A673 (cell line): ENCODE measurements around the gene CLRN2. TPM values are rescaled to one million over a fixed set of nuclear protein-coding genes. Genes with fewer than 3 reads are reported as not detected.
"Not testable (repeated sequence)": the region's sequence is repeated elsewhere in the genome, so short reads cannot be mapped to it uniquely, and the experiment has no call there.

Experiments used
- BruUV-seq: library from RNA; stranded (reverse); fragments of 400-500 nt; replicated peaks from 2 replicates; lab custom pipeline; 2021; lab: Mats Ljungman, UMichigan
- CTCF ChIA-PET: fragments of 300-600 bp; sonication (Branson Sonifier 250); formaldehyde crosslinking; loops from one replicate; lab custom pipeline; 2022; ENCODE audit warnings: antibody characterized with exemption; lab: Charles Lee
- POLR2A ChIA-PET: fragments of 300-600 bp; sonication (Branson Sonifier 250); formaldehyde crosslinking; loops from one replicate; lab custom pipeline; 2022; ENCODE audit warnings: antibody characterized with exemption; ENCODE audit not compliant: low non-redundant PET; lab: Charles Lee
- DNase-seq: peaks from one replicate; pipeline ENCODE4 v3.0.0-alpha.2; 2015; ENCODE audit warnings: low spot score
- H3K27ac ChIP-seq: fragments of 200-600 bp; sonication (generic); 2 replicates; pipeline ENCODE4 v1.5.1; 2016; ENCODE audit warnings: mixed run types, low read depth, mild to moderate bottlenecking, mixed read lengths, antibody characterized with exemption, low read length; ENCODE audit not compliant: poor library complexity, severe bottlenecking
- H3K27me3 ChIP-seq: fragments of 200-600 bp; sonication (generic); replicated peaks from 2 replicates; pipeline ENCODE4 v1.6.1; 2017; ENCODE audit warnings: mixed run types, low read depth, mild to moderate bottlenecking, mixed read lengths, antibody characterized with exemption, low read length; ENCODE audit not compliant: insufficient read depth, poor library complexity
- H3K36me3 ChIP-seq: fragments of 200-600 bp; sonication (generic); 2 replicates; pipeline ENCODE4 v1.6.1; 2016; ENCODE audit warnings: mixed run types, mild to moderate bottlenecking, mixed read lengths, antibody characterized with exemption, low read length; ENCODE audit not compliant: insufficient read depth, poor library complexity, severe bottlenecking
- H3K4me1 ChIP-seq: fragments of 200-600 bp; sonication (generic); 2 replicates; pipeline ENCODE4 v1.6.1; 2017; ENCODE audit warnings: mixed run types, mild to moderate bottlenecking, mixed read lengths, antibody characterized with exemption, low read length; ENCODE audit not compliant: insufficient read depth, poor library complexity, severe bottlenecking
- H3K4me3 ChIP-seq: fragments of 200-600 bp; sonication (generic); 2 replicates; pipeline ENCODE4 v1.5.1; 2016; ENCODE audit warnings: low read depth, mixed run types, mild to moderate bottlenecking, mixed read lengths, low read length; ENCODE audit not compliant: poor library complexity, severe bottlenecking
- H3K9me3 ChIP-seq: fragments of 200-600 bp; sonication (generic); 2 replicates; pipeline ENCODE4 v1.6.1; 2016; ENCODE audit warnings: mixed run types, low read depth, mild to moderate bottlenecking, mixed read lengths, antibody characterized with exemption, low read length; ENCODE audit not compliant: poor library complexity, severe bottlenecking
- CTCF ChIP-seq: fragments of 300-800, 200-600 bp; sonication (generic); conservative IDR thresholded peaks from 2 replicates; pipeline ENCODE4 v1.5.1; 2017; ENCODE audit warnings: low read depth, mild to moderate bottlenecking, antibody characterized with exemption, low read length, moderate library complexity, mixed read lengths
- EZH2 ChIP-seq: fragments of 200-600 bp; sonication (generic); IDR thresholded peaks from 2 replicates; pipeline ENCODE4 v1.6.1; 2017; ENCODE audit warnings: borderline replicate concordance, low read depth, mild to moderate bottlenecking, mixed read lengths, antibody characterized with exemption, low read length; ENCODE audit not compliant: poor library complexity, severe bottlenecking
- intact Hi-C: fragments of 100-400 bp; cut with micrococcal nuclease; formaldehyde crosslinking; loops from one replicate; pipeline ENCODE4 v1.10.0; 2022; ENCODE audit not compliant: unreplicated experiment
- total RNA-seq: library from RNA; stranded (reverse); gene quantifications from 2 replicates; pipeline ENCODE4 v1.2.3, GENCODE V29; 2021

Gene CLRN2
- total RNA-seq, 1 experiment from 2014 or later, result not detected

GRCh38 chr4:17567271-17567670, 52.3 kb downstream of the CLRN2 start:
- intact Hi-C loops, result no loop called here
- POLR2A ChIA-PET, result no interaction called here
- CTCF ChIA-PET, result interaction anchor here (0.8 kb wide), 1 partner anchor 18 kb away, joined by 4 read pairs; no protein-coding TSS in a partner anchor

GRCh38 chr4:17574206-17574605, 59.2 kb downstream of the CLRN2 start:
- no TSS peak for BruUV-seq
- no peak for TF ChIP-seq EZH2
- TF ChIP-seq CTCF, result no peak
- Histone ChIP-seq H3K27me3 (no peaks in the 10 kb centered on the region), H3K9me3 (no peaks in the 10 kb centered on the region), H3K4me3 (no peak overlapping the region), H3K27ac (no peak overlapping the region), H3K36me3 (no peaks in the 10 kb centered on the region), H3K4me1 (no peaks in the 10 kb centered on the region)
- ChIA-PET POLR2A (no interaction called here), CTCF (no interaction called here)
- DNase-seq, result no peak
- intact Hi-C loops, result no loop called here

More at GRCh38 chr4:17567271-17567670, 52.3 kb downstream of the CLRN2 start:
- Histone ChIP-seq H3K27ac (no peak overlapping the region), H3K9me3 (no peaks in the 10 kb centered on the region), H3K4me1 (no peaks in the 10 kb centered on the region), H3K36me3 (no peaks in the 10 kb centered on the region), H3K4me3 (no peak overlapping the region), H3K27me3 (no peaks in the 10 kb centered on the region)
- no peak for TF ChIP-seq EZH2
- no peak for TF ChIP-seq CTCF
- DNase-seq, result no peak
- no TSS peak for BruUV-seq

GRCh38 chr4:17575177-17575576, 60.2 kb downstream of the CLRN2 start:
- DNase-seq, BruUV-seq, H3K9me3 ChIP-seq, H3K4me1 ChIP-seq, H3K27ac ChIP-seq, CTCF ChIA-PET, H3K36me3 ChIP-seq, intact Hi-C loops, H3K27me3 ChIP-seq, H3K4me3 ChIP-seq: not testable (repeated sequence)
- POLR2A ChIA-PET, result interaction anchor here (0.9 kb wide), 1 partner anchor 12 kb away, joined by 7 read pairs; no protein-coding TSS in a partner anchor

Other genes starting within 250 kb of the CLRN2 start
- gene QDPR, start 3.1 kb upstream of the CLRN2 start, total RNA-seq, result 14.7 and 17.7 TPM in 2 replicates
- 53.8 and 54.1 TPM in 2 replicates for gene LAP3, start 62.0 kb downstream of the CLRN2 start, total RNA-seq
- gene MED28, start 99.5 kb downstream of the CLRN2 start, total RNA-seq, result 46.6 and 48.8 TPM in 2 replicates